Activated CD8-positive, alpha-beta T cell treated with anti-CD3 and anti-CD28 coated beads, Interleukin-2, amount 10 ng/mL, durations not matched to agents 7 days and 5 days (primary cell): ENCODE results near the gene OTOP3. TPM values are rescaled to one million over a fixed set of nuclear protein-coding genes. Genes with fewer than 3 reads are reported as not detected.

Experiments
- ATAC-seq: fragments of 150-1000 bp; cut with Tn5 transposase; one replicate; pipeline ENCODE4 v1.10.0; 2021; ENCODE audit warnings: moderate library complexity
- CTCF ChIA-PET: fragments of 350-600 bp; sonication (Branson Sonifier 250); formaldehyde crosslinking; loops from one replicate; lab custom pipeline; 2021; ENCODE audit warnings: antibody characterized with exemption; lab: Charles Lee
- POLR2A ChIA-PET: fragments of 350-600 bp; sonication (Branson Sonifier 250); formaldehyde crosslinking; loops from one replicate; lab custom pipeline; 2021; ENCODE audit warnings: antibody characterized with exemption; lab: Charles Lee
- DNase-seq: peaks from one replicate; pipeline ENCODE4 v3.0.0-alpha.2; 2020
- H3K27ac Mint-ChIP-seq: one replicate; pipeline ENCODE4 v1.8.0; 2021; ENCODE audit warnings: mild to moderate bottlenecking, mixed read lengths
- H3K27me3 Mint-ChIP-seq: one replicate; pipeline ENCODE4 v1.8.0; 2021; ENCODE audit warnings: low read depth, mixed read lengths
- H3K36me3 Mint-ChIP-seq: one replicate; pipeline ENCODE4 v1.8.0; 2021; ENCODE audit warnings: low read depth, mixed read lengths
- H3K4me1 Mint-ChIP-seq: one replicate; pipeline ENCODE4 v1.8.0; 2021; ENCODE audit warnings: low read depth, mixed read lengths
- H3K4me3 Mint-ChIP-seq: one replicate; pipeline ENCODE4 v1.8.0; 2021; ENCODE audit warnings: mild to moderate bottlenecking, mixed read lengths
- H3K9me3 Mint-ChIP-seq: one replicate; pipeline ENCODE4 v1.8.0; 2022; ENCODE audit warnings: mixed read lengths; ENCODE audit not compliant: insufficient read depth
- total RNA-seq, 2 experiments: library from RNA; stranded (reverse); gene quantifications; one replicate each; pipeline ENCODE4 v1.2.3, GENCODE V29; 2021

OTOP3 gene
- total RNA-seq, 2 experiments from 2014 or later: not detected

GRCh38 chr17:74919440-74920305 is 16.0 kb upstream of the OTOP3 start:
- Mint-ChIP-seq H3K27ac (no peak overlapping the region), H3K9me3 (no peaks in the 10 kb centered on the region), H3K4me1 (peaks cover 5% of the 10 kb centered on the region), H3K27me3 (peaks cover 23% of the 10 kb centered on the region), H3K4me3 (no peak overlapping the region), H3K36me3 (no peaks in the 10 kb centered on the region)
- ChIA-PET POLR2A (no interaction called here), CTCF (interaction anchor here (2.5 to 3.9 kb wide), 2 partner anchors 39 to 41 kb away, joined by 11 to 18 read pairs; no protein-coding TSS in a partner anchor)
- no peak for ATAC-seq
- peak; percentile 26 for DNase-seq

GRCh38 chr17:74920306-74920620 is 15.4 kb upstream of the OTOP3 start:
- no peak overlapping the region for H3K4me3 Mint-ChIP-seq

GRCh38 chr17:74920642-74921025 is 15.1 kb upstream of the OTOP3 start:
- peaks cover 32% of the 10 kb centered on the region for H3K27me3 Mint-ChIP-seq
- H3K9me3 Mint-ChIP-seq: no peaks in the 10 kb centered on the region
- no peak for DNase-seq
- no peak for ATAC-seq
- H3K4me3 Mint-ChIP-seq: no peak overlapping the region
- no peak overlapping the region for H3K27ac Mint-ChIP-seq
- ChIA-PET CTCF (interaction anchor here (2.5 to 3.9 kb wide), 2 partner anchors 38 to 40 kb away, joined by 11 to 18 read pairs; no protein-coding TSS in a partner anchor), POLR2A (no interaction called here)
- peaks cover 5% of the 10 kb centered on the region for H3K4me1 Mint-ChIP-seq
- no peaks in the 10 kb centered on the region for H3K36me3 Mint-ChIP-seq

More at GRCh38 chr17:74920306-74920620, 15.4 kb upstream of the OTOP3 start:
- Mint-ChIP-seq H3K9me3 (no peaks in the 10 kb centered on the region), H3K36me3 (no peaks in the 10 kb centered on the region), H3K27ac (no peak overlapping the region), H3K27me3 (peaks cover 29% of the 10 kb centered on the region), H3K4me1 (peaks cover 5% of the 10 kb centered on the region)
- POLR2A ChIA-PET: no interaction called here
- DNase-seq (no peak), ATAC-seq (no peak)
- CTCF ChIA-PET: interaction anchor here (2.5 to 3.9 kb wide), 2 partner anchors 38 to 41 kb away, joined by 11 to 18 read pairs; no protein-coding TSS in a partner anchor

GRCh38 chr17:74921026-74921681 is 14.5 kb upstream of the OTOP3 start:
- H3K9me3 Mint-ChIP-seq: no peaks in the 10 kb centered on the region
- H3K27me3 Mint-ChIP-seq: peaks cover 38% of the 10 kb centered on the region
- no peak overlapping the region for H3K4me3 Mint-ChIP-seq
- no peak overlapping the region for H3K27ac Mint-ChIP-seq
- ChIA-PET CTCF (interaction anchor here (2.5 to 3.9 kb wide), 2 partner anchors 37 to 40 kb away, joined by 11 to 18 read pairs; no protein-coding TSS in a partner anchor), POLR2A (no interaction called here)
- no peaks in the 10 kb centered on the region for H3K36me3 Mint-ChIP-seq
- ATAC-seq (no peak), DNase-seq (no peak)
- peaks cover 5% of the 10 kb centered on the region for H3K4me1 Mint-ChIP-seq

GRCh38 chr17:74921769-74922168 is 13.9 kb upstream of the OTOP3 start:
- Mint-ChIP-seq H3K27ac (no peak overlapping the region), H3K27me3 (peaks cover 39% of the 10 kb centered on the region), H3K36me3 (no peaks in the 10 kb centered on the region), H3K4me1 (peaks cover 5% of the 10 kb centered on the region), H3K9me3 (no peaks in the 10 kb centered on the region), H3K4me3 (no peak overlapping the region)
- no peak for ATAC-seq
- ChIA-PET POLR2A (no interaction called here), CTCF (interaction anchor here (1.3 to 3.9 kb wide), 2 partner anchors 37 to 40 kb away, joined by 4 to 18 read pairs; no protein-coding TSS in a partner anchor)
- no peak for DNase-seq

- ChIA-PET POLR2A (no interaction called here), CTCF (interaction anchor here (1.3 to 4.2 kb wide), 3 partner anchors 15 to 39 kb away, joined by 4 to 43 read pairs (median 6); no protein-coding TSS in a partner anchor)
- no peak overlapping the region for H3K27ac Mint-ChIP-seq
- no peak for ATAC-seq
- no peaks in the 10 kb centered on the region for H3K36me3 Mint-ChIP-seq
- DNase-seq: no peak
- H3K4me3 Mint-ChIP-seq: no peak overlapping the region
- H3K9me3 Mint-ChIP-seq: no peaks in the 10 kb centered on the region
- H3K27me3 Mint-ChIP-seq: peaks cover 39% of the 10 kb centered on the region
- peaks cover 5% of the 10 kb centered on the region for H3K4me1 Mint-ChIP-seq
Observed at GRCh38 chr17:74922172-74922571, 13.5 kb upstream of the OTOP3 start.

- CTCF ChIA-PET: interaction anchor here (1.2 to 4.2 kb wide), 6 partner anchors 9 to 64 kb away, joined by 3 to 43 read pairs (median 6); partner anchors contain the start of gene CDR2L
- Mint-ChIP-seq H3K9me3 (no peaks in the 10 kb centered on the region), H3K4me3 (no peak within 1 kb of the TSS), H3K36me3 (no peaks in the 10 kb centered on the region), H3K4me1 (peaks cover 5% of the 10 kb centered on the region), H3K27ac (no peak within 1 kb of the TSS), H3K27me3 (peaks cover 43% of the 10 kb centered on the region)
- ATAC-seq (peak; percentile 56), DNase-seq (no peak)
- POLR2A ChIA-PET: no interaction called here
Observed at GRCh38 chr17:74922694-74923537, 12.8 kb upstream of the OTOP3 start, which contains the start of gene USH1G. TSS of gene USH1G (minus strand) at chr17:74923255. CDS start at chr17:74923073, 182 bp downstream.

GRCh38 chr17:74923538-74924249 is 12.0 kb upstream of the OTOP3 start:
- H3K27ac Mint-ChIP-seq: no peak overlapping the region
- ATAC-seq (peak; percentile 70), DNase-seq (peak; percentile 73)
- H3K4me1 Mint-ChIP-seq: peaks cover 5% of the 10 kb centered on the region
- H3K9me3 Mint-ChIP-seq: no peaks in the 10 kb centered on the region
- POLR2A ChIA-PET: no interaction called here
- H3K36me3 Mint-ChIP-seq: no peaks in the 10 kb centered on the region
- H3K27me3 Mint-ChIP-seq: peaks cover 49% of the 10 kb centered on the region
- H3K4me3 Mint-ChIP-seq: no peak overlapping the region
- CTCF ChIA-PET: interaction anchor here (0.8 to 4.2 kb wide), 8 partner anchors 10 to 133 kb away, joined by 3 to 43 read pairs (median 5); partner anchors contain the start of gene CDR2L

- Mint-ChIP-seq H3K27ac (no peak within 1 kb of the TSS), H3K27me3 (peaks cover 52% of the 10 kb centered on the region), H3K36me3 (no peaks in the 10 kb centered on the region), H3K4me1 (peaks cover 5% of the 10 kb centered on the region), H3K9me3 (no peaks in the 10 kb centered on the region), H3K4me3 (no peak within 1 kb of the TSS)
- no peak for ATAC-seq
- DNase-seq: no peak
- ChIA-PET POLR2A (no interaction called here), CTCF (interaction anchor here (0.7 to 4.2 kb wide), 10 partner anchors 9 to 190 kb away, joined by 3 to 43 read pairs (median 4); partner anchors contain the start of gene CDR2L)
Observed at GRCh38 chr17:74924250-74924948, 11.3 kb upstream of the OTOP3 start, which contains the start of gene OTOP2. TSS of gene OTOP2 (plus strand) at chr17:74924273. CDS start at chr17:74924633, 360 bp downstream.

GRCh38 chr17:74925242-74925641 is 10.5 kb upstream of the OTOP3 start:
- POLR2A ChIA-PET: no interaction called here
- peaks cover 5% of the 10 kb centered on the region for H3K4me1 Mint-ChIP-seq
- H3K9me3 Mint-ChIP-seq: no peaks in the 10 kb centered on the region
- no peak overlapping the region for H3K4me3 Mint-ChIP-seq
- H3K27me3 Mint-ChIP-seq: peaks cover 52% of the 10 kb centered on the region
- no peaks in the 10 kb centered on the region for H3K36me3 Mint-ChIP-seq
- ATAC-seq (no peak), DNase-seq (no peak)
- CTCF ChIA-PET: interaction anchor here (0.7 to 4.2 kb wide), 4 partner anchors 21 to 189 kb away, joined by 3 to 43 read pairs (median 12); no protein-coding TSS in a partner anchor
- H3K27ac Mint-ChIP-seq: no peak overlapping the region
